HG02870 (cell line): ENCODE measurements around the gene CLSTN2.

Source experiments
- ATAC-seq: cut with Tn5 transposase; IDR thresholded peaks from one replicate; pipeline ENCODE4 v1.9.1; 2021; ENCODE audit warnings: mild to moderate bottlenecking, moderate library complexity; ENCODE audit not compliant: unreplicated experiment

CLSTN2 gene

DNA sequence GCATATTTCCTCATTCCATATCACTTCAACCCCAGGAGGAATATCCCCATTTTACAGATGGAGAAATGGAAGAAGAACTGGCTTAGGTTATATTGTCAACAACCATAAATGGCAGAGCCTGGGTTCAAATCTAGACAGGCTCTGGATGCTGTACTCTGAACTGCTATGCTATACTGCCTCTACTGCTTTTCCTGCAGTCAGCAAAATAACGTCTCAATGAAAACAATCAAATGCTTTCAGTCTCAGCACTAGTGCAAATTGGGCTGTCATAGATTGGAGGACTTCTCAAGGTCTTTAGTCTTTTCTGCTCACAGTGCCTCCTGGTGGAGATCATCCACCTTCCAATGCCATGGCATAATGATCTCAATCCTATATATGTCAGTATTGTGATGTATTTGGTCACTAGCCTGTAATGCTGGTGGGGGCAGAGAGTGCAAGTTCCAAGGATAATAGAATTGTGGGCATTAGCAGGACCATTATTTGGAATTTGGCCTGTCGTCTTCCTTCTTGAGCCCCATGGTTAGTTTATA, 285.0 kb downstream of the CLSTN2 start:
- peak; percentile 59 for ATAC-seq

DNA sequence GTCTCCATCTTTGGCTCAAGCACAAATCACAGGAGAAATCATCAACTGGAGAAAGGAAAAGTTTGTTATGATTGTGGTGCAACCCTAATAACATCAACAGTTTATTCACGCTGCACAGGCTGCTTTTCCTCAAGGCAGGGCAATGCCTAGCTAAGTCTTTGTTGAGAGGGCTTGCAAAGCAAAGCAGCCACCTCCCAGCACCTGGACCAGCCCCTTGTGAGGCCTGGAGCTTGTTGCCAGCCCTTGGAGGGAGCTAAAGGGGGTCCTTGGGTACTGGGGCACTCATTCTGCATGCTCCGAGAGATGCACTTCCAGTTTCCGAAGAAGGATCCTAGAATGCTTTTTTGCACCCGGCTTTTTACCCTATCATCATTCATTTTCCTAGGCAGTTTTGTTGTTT, 288.2 kb downstream of the CLSTN2 start:
- ATAC-seq, result no peak

DNA sequence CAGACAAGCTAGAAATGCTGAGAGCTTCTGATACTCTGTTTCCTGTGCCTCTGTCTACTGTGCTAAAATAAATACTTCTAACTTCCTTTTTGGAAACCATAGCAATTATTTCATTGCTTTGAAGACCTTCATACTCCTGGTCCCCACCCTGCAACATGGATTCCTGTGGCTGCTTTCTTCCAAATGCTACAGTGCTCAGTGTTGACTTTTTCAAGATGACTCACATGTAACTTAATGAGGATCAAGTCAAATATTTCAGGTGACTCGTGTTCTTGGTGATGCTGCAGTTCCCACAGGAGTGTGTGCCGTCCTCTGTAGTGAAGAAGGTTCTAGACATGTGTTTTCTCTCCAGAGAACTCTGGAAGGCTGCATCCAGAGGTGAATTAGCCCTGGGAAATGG, 288.6 kb downstream of the CLSTN2 start:
- no peak for ATAC-seq

DNA sequence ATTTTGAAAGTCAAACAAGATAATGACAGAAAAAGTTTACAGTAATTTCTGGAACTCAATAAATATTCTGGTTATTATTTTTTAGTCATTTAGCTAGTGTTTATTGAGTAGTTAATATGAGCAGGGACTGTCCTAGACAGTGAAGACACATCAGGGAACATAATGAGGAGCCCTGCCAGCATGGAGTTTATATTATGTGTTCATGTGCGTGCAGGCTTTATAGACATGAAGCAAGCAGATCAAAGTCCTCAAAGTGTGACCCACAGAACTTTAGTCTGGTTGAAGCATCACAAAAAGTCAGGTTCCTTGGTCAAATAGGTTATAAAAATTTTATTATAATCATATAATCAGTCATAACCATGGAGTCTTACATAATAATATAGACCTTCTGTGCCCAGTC, 289.3 kb downstream of the CLSTN2 start:
- no peak for ATAC-seq

DNA sequence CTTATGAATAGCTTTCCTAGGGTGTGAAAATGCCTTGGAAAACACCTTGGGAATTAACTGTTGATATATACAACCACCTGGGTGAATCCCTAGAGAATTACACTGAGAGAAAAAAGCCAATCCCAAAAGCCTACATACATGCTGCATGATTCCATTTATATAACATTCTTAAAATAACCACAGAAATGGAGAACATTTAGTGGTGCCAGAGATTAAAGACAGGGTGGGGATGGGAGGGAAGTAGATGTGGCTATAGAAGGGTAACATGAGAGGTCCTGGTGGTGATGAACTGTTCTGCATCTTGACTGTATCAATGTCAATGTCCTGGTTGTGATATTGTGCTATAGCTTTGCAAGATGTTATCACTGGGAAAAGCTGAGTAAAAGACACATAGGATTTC, 291.0 kb downstream of the CLSTN2 start:
- ATAC-seq, result no peak

DNA sequence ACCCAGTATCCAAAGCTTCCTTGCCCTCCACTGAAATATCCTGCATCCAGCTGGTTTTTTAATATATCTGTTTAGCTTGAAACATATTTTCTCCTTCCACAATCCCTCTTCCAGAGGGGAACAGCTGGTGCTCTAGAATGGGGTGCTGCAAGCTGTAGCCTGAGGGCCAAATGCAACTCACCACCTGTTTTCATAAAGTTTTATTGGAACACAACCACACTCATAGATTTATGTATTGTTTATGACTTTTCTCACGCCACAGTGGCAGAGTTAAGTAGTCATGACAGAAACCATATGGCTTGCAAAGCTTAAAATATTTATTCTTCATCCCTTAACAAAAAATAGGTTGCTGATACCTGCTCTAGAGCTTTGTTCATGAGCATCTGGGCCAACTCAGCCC, 298.7 kb downstream of the CLSTN2 start:
- ATAC-seq, result no peak

DNA sequence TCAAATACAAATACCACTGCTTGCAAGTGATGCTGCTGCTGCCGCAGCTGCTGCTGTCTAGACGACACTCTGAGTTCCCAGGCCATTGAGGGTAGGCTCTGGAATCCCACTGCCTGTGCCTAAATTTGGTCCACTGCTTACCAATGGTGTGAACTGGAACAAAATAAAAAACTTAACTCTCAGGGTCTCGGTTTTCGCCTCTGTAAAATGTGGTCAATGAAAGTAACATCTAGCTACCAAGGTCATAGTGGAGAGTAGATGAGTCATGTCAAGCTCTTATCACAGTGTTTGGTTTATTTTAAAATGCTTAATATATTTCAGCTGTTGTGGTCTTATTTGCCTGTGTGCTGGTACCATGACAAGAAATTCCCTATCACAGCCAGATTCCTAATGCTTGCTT, 299.3 kb downstream of the CLSTN2 start:
- no peak for ATAC-seq

DNA sequence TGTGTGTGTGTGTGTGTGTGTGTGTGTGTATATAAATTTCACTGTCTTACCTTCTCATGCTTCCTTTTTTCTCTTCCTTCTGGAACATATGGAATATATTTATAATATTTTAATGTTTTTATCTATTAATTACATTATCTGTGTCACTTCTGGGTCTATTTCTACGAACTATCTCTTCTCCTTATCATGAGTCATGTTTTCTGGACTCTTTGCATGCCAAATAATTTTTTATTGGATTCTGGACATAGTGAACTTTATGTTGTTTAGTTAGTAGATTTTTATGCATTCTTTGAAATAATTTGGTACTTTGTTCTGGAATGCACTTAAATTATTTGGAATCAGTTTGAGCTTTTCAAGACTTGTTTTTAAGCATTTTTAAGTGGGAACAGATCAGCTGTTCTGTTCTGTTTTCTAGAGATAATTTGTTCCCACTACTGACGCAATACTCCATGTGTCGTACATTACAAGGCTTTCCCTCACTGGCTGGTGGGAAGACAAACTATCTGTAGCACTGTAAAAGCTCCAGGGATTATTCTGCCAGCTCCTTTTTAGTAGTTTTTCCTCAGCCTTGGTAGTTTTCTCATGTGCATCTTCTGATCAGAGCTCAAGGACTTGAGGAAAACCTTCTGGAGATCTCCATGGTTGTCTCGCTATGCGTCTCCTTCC, 302.0 kb downstream of the CLSTN2 start:
- ATAC-seq, result no peak

DNA sequence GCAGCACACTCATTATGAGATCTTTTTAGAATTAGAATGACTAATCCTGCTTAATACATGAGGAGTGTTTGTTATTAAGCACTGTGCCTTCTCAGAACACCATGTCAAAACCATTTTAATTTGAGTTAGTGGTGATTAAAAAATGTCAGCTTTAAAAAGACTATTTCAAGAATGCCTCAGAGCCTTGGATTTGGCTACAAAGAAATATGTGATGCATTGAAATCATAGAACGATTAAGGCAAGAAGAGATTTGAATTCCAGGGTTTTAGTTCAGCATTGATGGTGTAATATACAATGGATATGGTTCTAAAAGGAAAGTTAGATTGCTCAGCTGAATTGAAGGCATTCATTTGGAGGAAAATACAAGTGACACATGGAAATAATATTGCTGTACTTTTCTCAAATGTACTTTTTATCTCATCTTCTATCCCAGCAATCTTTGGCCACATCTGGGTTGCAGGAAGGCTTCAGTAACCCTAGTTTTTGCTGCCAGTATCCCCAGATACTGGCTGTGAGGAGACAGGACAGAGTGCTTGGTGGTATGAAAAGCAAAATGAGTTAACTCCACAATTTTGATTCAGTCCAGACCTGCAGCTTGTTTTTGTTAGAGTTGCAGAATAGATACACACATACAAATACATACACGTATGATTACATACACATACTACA, 303.8 kb downstream of the CLSTN2 start:
- ATAC-seq, result no peak

DNA sequence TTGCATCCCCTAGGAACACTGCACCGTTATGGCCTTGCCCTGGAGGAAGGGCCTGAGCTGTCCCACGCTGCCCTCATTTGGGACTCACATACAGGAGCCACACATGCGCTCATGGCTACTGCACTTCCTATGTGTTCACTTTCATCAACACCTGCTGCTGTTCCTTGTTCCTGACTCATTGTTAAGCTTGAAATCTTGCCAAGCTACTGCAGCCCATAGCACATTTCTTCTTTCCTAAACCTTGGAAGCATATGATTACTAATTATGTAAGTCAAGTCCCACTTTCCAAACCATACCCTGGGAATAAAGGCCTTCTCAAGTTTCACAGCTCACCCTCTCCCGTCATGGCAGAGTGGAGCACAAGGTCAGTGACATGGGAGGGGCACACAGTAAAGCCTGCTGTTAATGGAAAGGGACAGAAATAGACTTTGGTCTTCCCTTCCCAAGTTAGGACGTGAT, 307.9 kb downstream of the CLSTN2 start:
- ATAC-seq, result no peak

DNA sequence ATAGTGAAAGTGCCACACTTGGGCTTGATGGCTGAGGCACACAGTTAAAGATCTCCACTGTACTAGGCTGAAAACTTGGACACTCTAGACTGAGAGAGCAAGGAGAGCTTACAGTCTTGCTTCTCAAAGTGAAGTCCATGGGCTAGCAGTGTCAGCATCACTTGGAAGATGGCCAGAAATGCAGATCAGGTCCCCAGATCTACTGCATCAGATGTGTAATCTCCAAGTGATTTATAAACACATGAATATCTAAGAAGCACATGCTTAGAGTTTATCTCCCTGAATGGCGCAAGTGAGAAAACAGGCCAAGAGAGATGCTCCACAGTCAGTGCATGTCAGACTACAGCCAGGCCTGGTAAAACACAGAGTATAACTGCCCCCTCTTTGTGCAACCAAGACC, 308.6 kb downstream of the CLSTN2 start:
- ATAC-seq, result no peak

DNA sequence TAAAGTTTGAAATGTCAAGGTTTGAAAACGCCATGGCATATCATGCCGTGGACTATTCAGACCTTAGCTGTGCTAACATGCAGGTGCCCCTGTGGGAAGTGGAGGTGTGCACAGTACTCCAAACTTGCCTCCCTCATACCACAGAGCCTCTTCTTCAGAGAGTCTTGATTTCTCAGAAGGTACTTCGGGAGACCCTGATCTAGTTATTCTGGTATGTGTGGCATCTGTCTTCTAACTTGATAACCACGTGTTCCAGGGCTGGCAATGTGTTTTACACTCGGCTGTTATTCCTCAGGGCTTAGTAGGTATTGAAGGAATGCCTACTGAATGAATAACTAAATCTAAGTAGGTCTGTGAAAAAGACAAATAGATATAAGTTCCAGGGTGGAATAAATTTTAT, 309.9 kb downstream of the CLSTN2 start:
- ATAC-seq, result no peak

DNA sequence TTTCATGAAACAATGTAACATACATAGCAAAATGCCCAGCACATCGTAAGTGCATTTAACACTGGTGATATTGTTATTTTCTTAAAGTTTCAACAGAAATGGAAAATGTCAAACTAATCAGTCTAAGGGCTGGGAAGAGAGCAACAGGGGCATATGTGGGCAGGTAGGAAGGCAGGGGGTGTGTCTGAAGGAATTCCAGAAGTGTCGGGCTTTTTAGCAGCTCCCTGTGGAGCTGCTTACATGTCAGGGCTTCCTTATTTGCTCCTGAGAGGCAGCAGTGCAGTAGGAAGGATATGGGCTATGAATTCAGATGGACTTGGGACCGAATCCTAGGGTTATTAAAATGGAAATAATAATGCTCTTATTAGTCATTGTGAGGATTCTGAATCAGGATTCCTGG, 311.6 kb downstream of the CLSTN2 start:
- no peak for ATAC-seq

DNA sequence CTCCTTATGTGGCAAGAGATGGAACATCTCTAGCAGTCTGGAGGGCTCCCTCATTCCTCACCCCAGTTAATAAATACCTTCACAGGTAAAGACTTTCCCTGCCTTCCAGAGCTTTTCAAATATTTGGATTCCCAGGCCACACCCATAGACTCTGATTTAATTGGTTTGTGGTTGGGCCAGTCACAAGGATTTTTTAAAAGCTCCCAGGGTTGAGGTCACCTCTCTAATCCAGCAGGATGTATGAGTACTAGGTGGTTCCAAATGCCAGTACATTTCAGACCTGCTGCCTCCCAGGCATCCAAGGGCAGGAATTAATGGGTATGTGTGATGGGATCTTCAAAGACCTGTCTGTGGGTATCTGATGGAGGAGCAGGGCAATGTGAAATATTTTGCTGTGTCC, 312.8 kb downstream of the CLSTN2 start:
- ATAC-seq, result no peak

DNA sequence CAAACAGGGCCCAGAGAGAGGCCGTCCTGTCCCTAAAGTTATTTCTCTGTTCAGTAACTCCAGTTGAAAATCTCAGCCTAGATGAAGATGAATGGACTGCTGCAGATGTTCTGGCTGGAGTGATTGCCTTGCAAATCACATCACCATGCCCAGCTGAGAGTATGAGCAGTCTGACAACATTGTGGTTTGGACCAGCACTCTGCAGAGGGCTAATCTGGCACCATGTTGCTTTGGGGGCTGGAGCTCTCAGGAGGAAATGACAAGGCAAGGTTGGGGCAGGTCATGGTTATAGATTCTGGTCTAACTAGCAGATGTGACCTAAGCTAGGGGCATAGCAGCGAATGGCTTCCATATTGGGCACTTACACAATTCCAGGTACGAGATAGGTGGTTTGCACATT, 314.2 kb downstream of the CLSTN2 start:
- no peak for ATAC-seq

DNA sequence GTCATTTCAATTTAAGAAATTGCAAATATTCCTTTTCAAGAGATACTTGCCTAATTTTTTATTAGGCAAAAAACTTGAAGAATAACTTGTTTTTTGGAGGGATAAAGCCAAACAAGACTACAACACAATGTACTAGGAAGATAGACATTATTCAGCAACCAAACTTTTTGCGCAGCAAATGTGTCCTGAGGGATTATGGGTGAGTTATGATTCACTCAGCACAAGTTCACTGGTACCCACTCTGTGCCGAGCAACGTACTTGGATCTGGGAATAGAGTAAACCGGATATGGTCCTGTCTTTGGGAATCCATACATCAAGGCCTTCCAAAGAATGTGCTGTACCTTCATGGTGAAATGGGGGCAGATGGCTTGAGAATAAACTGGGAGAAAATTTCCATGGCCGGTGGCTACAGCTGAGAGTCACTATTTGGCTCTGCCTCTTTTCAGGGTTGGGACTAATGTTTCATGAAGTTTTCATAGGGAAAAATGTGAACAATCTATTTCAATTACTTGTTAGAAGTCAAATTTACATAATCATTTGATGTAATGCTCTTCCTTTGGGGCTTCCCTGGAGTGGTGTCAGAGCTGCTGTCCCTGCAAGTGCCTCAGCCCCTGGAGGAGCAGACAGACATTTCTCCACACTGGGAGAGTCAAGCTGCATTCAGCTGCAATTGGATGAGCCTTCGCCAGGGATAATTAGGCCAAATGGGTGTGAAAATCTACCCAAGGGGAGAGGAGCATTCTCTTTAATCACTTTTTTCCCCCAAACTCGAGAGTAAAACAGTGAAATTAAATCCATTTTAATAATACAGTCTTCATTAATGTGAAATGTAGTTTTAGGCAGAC, 315.2 kb downstream of the CLSTN2 start:
- ATAC-seq, result no peak

DNA sequence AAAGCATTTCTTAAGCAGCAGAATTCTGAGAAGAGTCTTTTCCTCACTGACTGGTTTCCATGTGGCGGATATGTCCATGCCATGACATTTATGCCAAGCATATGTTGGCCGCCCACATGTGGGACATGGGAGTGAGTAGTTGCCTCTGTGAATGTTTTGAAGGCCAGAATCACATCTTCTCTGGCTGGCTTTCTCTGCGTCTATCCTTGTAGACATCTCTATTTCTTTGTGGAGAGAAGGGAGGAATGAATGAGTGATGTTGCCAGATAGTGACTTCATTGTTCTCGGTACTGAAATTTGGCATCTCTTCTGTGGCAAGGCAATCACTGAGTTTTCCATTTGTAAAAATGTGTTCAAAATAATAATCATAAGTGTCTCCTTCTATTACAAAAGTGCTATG, 316.0 kb downstream of the CLSTN2 start:
- ATAC-seq, result no peak

DNA sequence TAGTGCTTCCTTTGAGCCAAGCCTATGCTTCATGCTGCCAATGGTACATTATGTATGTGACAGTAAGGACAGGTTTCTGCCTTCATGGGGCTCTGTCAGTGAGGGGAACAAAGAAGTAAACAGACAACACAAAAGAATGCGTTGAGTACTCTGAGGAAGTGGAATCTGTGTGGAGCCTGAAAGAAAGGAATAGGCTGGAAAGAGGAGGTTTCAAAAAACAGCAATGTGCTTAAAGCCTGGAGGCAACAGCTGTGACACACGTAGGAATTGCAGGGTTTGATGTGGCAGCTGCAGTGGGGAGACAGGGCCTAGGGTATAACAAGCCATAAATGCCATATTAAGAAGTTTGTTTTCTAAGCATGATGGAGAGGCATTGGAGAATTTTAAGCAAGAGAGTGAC, 316.7 kb downstream of the CLSTN2 start:
- ATAC-seq, result no peak

DNA sequence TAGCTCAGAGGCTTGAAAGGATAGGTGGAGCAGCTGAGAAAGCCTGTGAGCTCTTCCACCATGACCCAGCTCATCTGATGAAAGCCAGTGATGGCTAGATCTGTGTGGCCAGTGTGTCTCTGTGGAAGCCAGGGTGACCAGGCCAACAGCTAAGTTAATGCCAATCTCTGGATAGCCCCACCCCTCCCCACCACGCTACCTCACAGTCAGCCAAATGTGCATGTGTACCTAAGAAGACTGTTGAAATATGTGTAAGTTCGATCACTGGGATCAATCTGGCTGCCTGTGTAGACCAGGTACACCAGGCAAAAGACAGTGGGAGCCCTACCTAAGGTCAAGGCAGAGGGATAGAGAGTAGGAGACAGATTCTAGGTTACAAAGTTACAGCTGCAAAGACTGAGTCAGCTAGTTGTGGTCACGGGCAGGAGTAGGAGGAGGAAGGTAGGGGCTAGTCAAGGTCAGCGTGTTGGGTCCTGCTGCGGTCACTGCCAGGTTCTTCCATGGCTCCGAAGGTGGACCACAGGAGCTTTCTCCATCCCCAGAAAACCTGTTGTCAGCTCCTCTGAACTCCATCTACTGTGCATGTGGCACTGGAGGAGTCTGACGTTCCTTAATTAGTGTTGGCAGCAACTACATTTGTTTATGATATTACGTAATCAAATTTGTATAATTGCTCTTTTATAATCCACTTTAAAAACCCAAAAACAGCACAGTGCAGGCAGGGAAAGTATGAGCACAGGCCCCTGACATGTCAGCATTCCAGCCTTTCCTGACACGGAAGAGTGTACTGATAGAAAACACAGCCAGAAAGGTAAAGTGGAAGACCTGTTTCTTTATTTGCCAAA, 318.0 kb downstream of the CLSTN2 start:
- no peak for ATAC-seq

DNA sequence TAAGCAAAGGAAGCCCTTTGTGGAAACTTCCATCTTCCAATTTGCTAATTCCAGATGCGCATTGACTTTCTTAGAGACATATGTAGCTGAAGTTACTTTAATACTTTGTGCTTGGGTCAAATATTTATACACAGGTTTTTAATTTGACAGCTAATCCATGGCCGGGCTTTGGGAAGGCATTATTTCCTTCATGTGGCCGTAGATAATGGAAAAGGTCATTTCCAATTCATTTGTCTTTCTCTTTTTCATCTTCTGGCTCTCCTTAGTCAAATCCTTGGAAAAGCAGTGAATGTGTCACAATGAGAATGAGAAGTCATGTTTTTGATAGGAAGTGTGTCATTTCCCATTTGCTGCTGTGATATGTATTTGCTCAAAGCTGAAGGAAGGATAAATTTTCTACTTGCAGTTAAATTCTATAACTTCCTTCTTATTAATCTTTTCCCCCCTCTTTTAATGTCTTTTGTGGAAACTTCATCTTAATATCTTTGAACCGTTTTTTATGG, 323.3 kb downstream of the CLSTN2 start:
- ATAC-seq, result no peak

DNA sequence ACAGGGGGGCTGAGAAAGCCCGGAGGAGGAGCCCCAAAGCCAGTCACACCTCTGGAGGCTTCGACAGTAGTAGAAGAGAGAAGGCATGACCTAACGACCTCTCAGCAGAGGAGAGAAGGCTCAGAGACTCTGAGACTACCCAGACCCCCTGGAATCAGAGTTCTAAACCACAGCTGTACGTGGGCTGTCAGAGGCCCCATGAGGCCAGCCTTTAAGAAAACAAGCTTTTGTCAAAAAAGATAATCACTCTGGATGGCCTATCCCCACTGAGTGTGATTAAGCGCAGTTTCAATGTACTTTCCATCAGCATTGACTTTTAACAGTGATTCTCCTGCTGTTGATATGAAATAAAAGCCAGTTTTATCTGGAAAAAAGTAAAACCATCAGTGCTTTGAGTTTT, 330.3 kb downstream of the CLSTN2 start:
- ATAC-seq, result no peak
